CD14-positive monocyte (primary cell): ENCODE results near the gene NEGR1. TPM values are rescaled to one million over a fixed set of nuclear protein-coding genes. Genes with fewer than 3 reads are reported as not detected.

ENCODE experiments used
- DNase-seq, 3 donors: peaks; one replicate each; pipeline ENCODE4 v3.0.0-alpha.2; 2011 to 2022
- H2AFZ ChIP-seq: 2 replicates; pipeline ENCODE4 v1.6.0; 2012; ENCODE audit warnings: mild to moderate bottlenecking, low read depth, low read length, inconsistent platforms; ENCODE audit not compliant: insufficient read depth, poor library complexity, severe bottlenecking
- H3K27ac ChIP-seq, 2 donors: 1 replicate in 1 of 2; 2 replicates in 1 of 2; pipeline ENCODE4 v1.5.1; 2012 to 2013; ENCODE audit warnings: low read length in 2 of 2, control low read depth in 1 of 2, inconsistent platforms in 1 of 2, low read depth in 1 of 2, mild to moderate bottlenecking in 1 of 2
- H3K27me3 ChIP-seq, 2 donors: one replicate each; pipeline versions ENCODE4 v1.6.0 to v1.6.1; 2011 to 2013; ENCODE audit warnings: low read length in 2 of 2; ENCODE audit not compliant: control insufficient read depth in 2 of 2, insufficient read depth in 2 of 2
- H3K36me3 ChIP-seq, 2 donors: replicated peaks in 1 of 2; 1 replicate in 1 of 2; 2 replicates in 1 of 2; pipeline versions ENCODE4 v1.5.1 to v1.6.1; 2012 to 2013; ENCODE audit warnings: low read length in 2 of 2, control low read depth in 1 of 2, inconsistent platforms in 1 of 2, mild to moderate bottlenecking in 1 of 2; ENCODE audit not compliant: insufficient read depth in 2 of 2, control insufficient read depth in 1 of 2
- H3K4me1 ChIP-seq, 2 donors: 1 replicate in 1 of 2; 2 replicates in 1 of 2; pipeline versions ENCODE4 v1.5.1 to v1.6.1; 2012 to 2013; ENCODE audit warnings: low read length in 2 of 2, control low read depth in 1 of 2, inconsistent platforms in 1 of 2, mild to moderate bottlenecking in 1 of 2, moderate library complexity in 1 of 2; ENCODE audit not compliant: insufficient read depth in 2 of 2, control insufficient read depth in 1 of 2
- H3K4me2 ChIP-seq: replicated peaks from 2 replicates; pipeline ENCODE3; 2012; ENCODE audit warnings: low read length, moderate library complexity, mild to moderate bottlenecking; ENCODE audit not compliant: poor library complexity, severe bottlenecking; ENCODE audit errors: extremely low read depth
- H3K4me3 ChIP-seq, 3 experiments: fragments of 200-600 bp in 1 of 3; sonication (generic) in 1 of 3; replicated peaks in 1 of 3; 1 replicate in 2 of 3; 2 replicates in 1 of 3; pipeline ENCODE4 v1.5.1; 2011 to 2013; ENCODE audit warnings: low read length in 3 of 3, mild to moderate bottlenecking in 3 of 3, control low read depth in 2 of 3, low read depth in 2 of 3, inconsistent platforms in 1 of 3, moderate library complexity in 1 of 3
- H3K79me2 ChIP-seq: 2 replicates; pipeline ENCODE4 v1.6.0; 2012; ENCODE audit warnings: mild to moderate bottlenecking, control low read depth, inconsistent platforms, low read length, moderate library complexity; ENCODE audit not compliant: insufficient read depth
- H3K9ac ChIP-seq: 2 replicates; pipeline ENCODE4 v1.6.0; 2017; ENCODE audit warnings: low read length, mild to moderate bottlenecking; ENCODE audit not compliant: insufficient read depth, poor library complexity, severe bottlenecking
- H3K9me3 ChIP-seq, 2 donors: replicated peaks in 1 of 2; 1 replicate in 1 of 2; 2 replicates in 1 of 2; pipeline versions ENCODE4 v1.5.1 to v1.6.1; 2012 to 2013; ENCODE audit warnings: low read length in 2 of 2, control low read depth in 1 of 2; ENCODE audit not compliant: control insufficient read depth in 1 of 2, insufficient read depth in 1 of 2
- H4K20me1 ChIP-seq: 2 replicates; pipeline ENCODE4 v1.6.0; 2012; ENCODE audit warnings: mild to moderate bottlenecking, low read length, control low read depth, moderate library complexity; ENCODE audit not compliant: insufficient read depth
- H3K27ac Mint-ChIP-seq, 7 donors: one replicate each; pipeline ENCODE4 v1.8.0; 2020; ENCODE audit warnings: mild to moderate bottlenecking in 7 of 7, mixed read lengths in 7 of 7, moderate library complexity in 6 of 7, inconsistent platforms in 2 of 7
- H3K27me3 Mint-ChIP-seq, 3 donors: one replicate each; pipeline ENCODE4 v1.8.0; 2021 to 2022; ENCODE audit warnings: low read depth in 3 of 3, mild to moderate bottlenecking in 3 of 3, mixed read lengths in 3 of 3, moderate library complexity in 3 of 3, inconsistent platforms in 1 of 3
- H3K36me3 Mint-ChIP-seq, 2 donors: one replicate each; pipeline ENCODE4 v1.8.0; 2020; ENCODE audit warnings: mixed read lengths in 2 of 2, inconsistent platforms in 1 of 2, mild to moderate bottlenecking in 1 of 2
- H3K4me1 Mint-ChIP-seq: one replicate; pipeline ENCODE4 v1.8.0; 2020; ENCODE audit warnings: mild to moderate bottlenecking, mixed read lengths
- H3K4me3 Mint-ChIP-seq, 2 donors: one replicate each; pipeline ENCODE4 v1.8.0; 2020; ENCODE audit warnings: mild to moderate bottlenecking in 2 of 2, mixed read lengths in 2 of 2, moderate library complexity in 1 of 2
- H3K9me3 Mint-ChIP-seq, 7 donors: one replicate each; pipeline ENCODE4 v1.8.0; 2020 to 2022; ENCODE audit warnings: mixed read lengths in 7 of 7, mild to moderate bottlenecking in 6 of 7, moderate library complexity in 6 of 7, inconsistent platforms in 2 of 7
- CTCF ChIP-seq: fragments of 200-600 bp; IDR thresholded peaks from one replicate; pipeline ENCODE4 v1.8.0; 2022; ENCODE audit warnings: antibody characterized with exemption, mild to moderate bottlenecking
- WGBS: methylation state at CpG from one replicate; pipeline ENCODE4 v1.1.5; 2013; ENCODE audit warnings: missing lambda C conversion rate; ENCODE audit not compliant: insufficient coverage; 5-methylcytosine and 5-hydroxymethylcytosine counted together
- intact Hi-C, 2 donors: fragments of 100-400 bp; cut with micrococcal nuclease; formaldehyde crosslinking; loops; one replicate each; pipeline versions ENCODE4 v1.15.0 to v1.15.1; 2023
- polyA plus RNA-seq, 3 donors: library from polyadenylated mRNA; depleted of rRNA in 1 of 3; unstranded in 2 of 3; stranded (reverse) in 1 of 3; fragments of 300-500 nt in 2 of 3; fragments of >200 nt in 1 of 3; fragmentation: Illumina TruSeq in 2 of 3; gene quantifications; 1 replicate in 2 of 3; 2 replicates in 1 of 3; pipeline ENCODE4 v1.2.3, GENCODE V29; 2012 to 2021

The NEGR1 gene
- polyA plus RNA-seq, 3 donors = 0.03 to 0.15 (median 0.13) TPM

GRCh38 chr1:71438626-71439025, 843.7 kb downstream of the NEGR1 start:
- Histone ChIP-seq H3K4me1 (no peaks in the 10 kb centered on the region), H3K4me2 (no peak overlapping the region), H3K79me2 (no peaks in the 10 kb centered on the region), H3K27ac (no peak overlapping the region), H4K20me1 (no peaks in the 10 kb centered on the region), H3K4me3 (no peak overlapping the region), H3K9me3 (no peaks in the 10 kb centered on the region), H3K36me3 (no peaks in the 10 kb centered on the region), H3K27me3 (no peaks in the 10 kb centered on the region), H2AFZ (no peak overlapping the region), H3K9ac (no peak overlapping the region)
- TF ChIP-seq CTCF = no peak
- WGBS = 94% methylated on average over 2 of the region's 2 CpGs
- intact Hi-C loops = no loop called here
- no peak for DNase-seq
- Mint-ChIP-seq H3K9me3 (peaks cover 0 to 11% (median 4%) of the 10 kb centered on the region in 7 donors), H3K4me3 (no peak overlapping the region), H3K36me3 (no peaks in the 10 kb centered on the region), H3K4me1 (no peaks in the 10 kb centered on the region), H3K27me3 (no peaks in the 10 kb centered on the region), H3K27ac (no peak overlapping the region)

GRCh38 chr1:71435951-71436350, 846.4 kb downstream of the NEGR1 start:
- H3K4me1 Mint-ChIP-seq = no peaks in the 10 kb centered on the region
- H3K27ac Mint-ChIP-seq = no peak overlapping the region
- no peak for DNase-seq
- H4K20me1 ChIP-seq = no peaks in the 10 kb centered on the region
- no peak overlapping the region for H3K27ac ChIP-seq
- no peak overlapping the region for H2AFZ ChIP-seq
- H3K79me2 ChIP-seq = no peaks in the 10 kb centered on the region
- H3K27me3 ChIP-seq = no peaks in the 10 kb centered on the region
- TF ChIP-seq CTCF = no peak
- H3K27me3 Mint-ChIP-seq = no peaks in the 10 kb centered on the region
- H3K9me3 Mint-ChIP-seq = peaks cover 2 to 10% (median 8%) of the 10 kb centered on the region in 7 donors
- no peak overlapping the region for H3K9ac ChIP-seq
- H3K4me2 ChIP-seq = no peak overlapping the region
- peaks cover 0 to 3% of the 10 kb centered on the region in 2 donors for H3K9me3 ChIP-seq
- no peaks in the 10 kb centered on the region for H3K36me3 Mint-ChIP-seq
- no peaks in the 10 kb centered on the region for H3K36me3 ChIP-seq
- H3K4me3 Mint-ChIP-seq = no peak overlapping the region
- H3K4me3 ChIP-seq = no peak overlapping the region
- intact Hi-C loops = no loop called here
- H3K4me1 ChIP-seq = no peaks in the 10 kb centered on the region
